ENCODE results near the gene CCDC91.

The CCDC91 gene

DNA sequence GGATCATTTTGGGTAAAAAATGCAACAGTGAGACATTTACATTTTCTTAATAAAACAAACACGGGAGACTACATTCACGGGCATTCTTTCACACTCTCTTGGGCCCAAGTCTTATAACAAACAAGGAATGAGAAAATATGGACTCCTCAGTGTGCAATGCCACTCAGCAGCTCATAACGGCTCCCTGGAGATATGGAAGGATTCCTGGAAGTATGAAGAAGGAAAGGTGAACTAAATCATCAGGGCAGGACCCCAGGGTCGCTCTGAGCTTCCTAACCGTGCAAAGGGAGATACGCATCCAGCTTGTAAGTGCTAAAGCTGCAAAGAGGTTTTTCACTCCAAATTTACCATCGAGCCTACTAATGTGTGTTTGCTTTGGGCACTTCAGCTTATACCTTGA, 33.5 kb upstream of the CCDC91 start:
- TF ChIP-seq EZH2phosphoT487 (conservative IDR thresholded peaks at IDR 0.05; ENCODE audit: low read length), result no peak
- TF ChIP-seq, protein P1, sequence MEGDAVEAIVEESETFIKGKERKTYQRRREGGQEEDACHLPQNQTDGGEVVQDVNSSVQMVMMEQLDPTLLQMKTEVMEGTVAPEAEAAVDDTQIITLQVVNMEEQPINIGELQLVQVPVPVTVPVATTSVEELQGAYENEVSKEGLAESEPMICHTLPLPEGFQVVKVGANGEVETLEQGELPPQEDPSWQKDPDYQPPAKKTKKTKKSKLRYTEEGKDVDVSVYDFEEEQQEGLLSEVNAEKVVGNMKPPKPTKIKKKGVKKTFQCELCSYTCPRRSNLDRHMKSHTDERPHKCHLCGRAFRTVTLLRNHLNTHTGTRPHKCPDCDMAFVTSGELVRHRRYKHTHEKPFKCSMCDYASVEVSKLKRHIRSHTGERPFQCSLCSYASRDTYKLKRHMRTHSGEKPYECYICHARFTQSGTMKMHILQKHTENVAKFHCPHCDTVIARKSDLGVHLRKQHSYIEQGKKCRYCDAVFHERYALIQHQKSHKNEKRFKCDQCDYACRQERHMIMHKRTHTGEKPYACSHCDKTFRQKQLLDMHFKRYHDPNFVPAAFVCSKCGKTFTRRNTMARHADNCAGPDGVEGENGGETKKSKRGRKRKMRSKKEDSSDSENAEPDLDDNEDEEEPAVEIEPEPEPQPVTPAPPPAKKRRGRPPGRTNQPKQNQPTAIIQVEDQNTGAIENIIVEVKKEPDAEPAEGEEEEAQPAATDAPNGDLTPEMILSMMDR (IDR thresholded peaks at IDR 0.05; ENCODE audit: insufficient read depth, low read length, poor library complexity, severe bottlenecking), result no peak
- H3K27me3 ChIP-seq (ENCODE audit: low read length), result no peaks in the 10 kb centered on the region
- H3K27ac ChIP-seq (ENCODE audit: low read depth, low read length), result no peak overlapping the region
- H2AFZ ChIP-seq (ENCODE audit: low read depth, low read length, severe bottlenecking), result no peak overlapping the region
- no peaks in the 10 kb centered on the region for H4K20me1 ChIP-seq (ENCODE audit: low read depth, low read length)
- no peaks in the 10 kb centered on the region for H3K79me2 ChIP-seq (ENCODE audit: insufficient read depth, low read length)
- H3K4me3 ChIP-seq (ENCODE audit: insufficient read depth, low read length, poor library complexity, severe bottlenecking), result no peak overlapping the region
- no peak overlapping the region for H3K4me2 ChIP-seq (ENCODE audit: low read depth, low read length, poor library complexity, severe bottlenecking)
- no peaks in the 10 kb centered on the region for H3K9me3 ChIP-seq (ENCODE audit: insufficient read depth, low read length)
- H3K9me2 ChIP-seq (replicated peaks; ENCODE audit: insufficient read depth, low read length), result no peaks in the 10 kb centered on the region
- no peak overlapping the region for H3K9ac ChIP-seq (ENCODE audit: low read length)
- H3F3A ChIP-seq (ENCODE audit: insufficient read depth), result no peaks in the 10 kb centered on the region
- H3K36me3 ChIP-seq (ENCODE audit: low read length), result no peaks in the 10 kb centered on the region

DNA sequence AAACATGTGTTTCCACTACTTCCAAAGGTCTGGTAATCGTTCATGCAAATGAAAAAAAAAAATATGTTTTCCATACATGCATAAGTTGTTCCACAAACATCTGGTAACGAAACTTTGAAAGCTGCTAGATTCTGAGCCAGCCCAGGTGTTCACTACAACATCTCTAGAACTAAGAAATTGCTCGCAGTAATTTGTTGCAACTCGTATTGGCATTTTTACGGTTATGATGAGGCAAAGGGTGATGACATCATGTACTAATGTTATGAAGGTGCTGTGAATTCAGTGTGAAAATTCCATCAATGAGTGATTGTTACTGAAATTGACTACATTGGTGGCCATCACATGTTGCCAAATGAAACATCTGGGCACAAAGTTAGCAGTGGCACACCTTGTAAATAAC, 31.9 kb upstream of the CCDC91 start:
- no peak overlapping the region for H2AFZ ChIP-seq (ENCODE audit: low read depth, low read length, severe bottlenecking)
- H3K9me3 ChIP-seq (ENCODE audit: insufficient read depth, low read length), result no peaks in the 10 kb centered on the region
- no peaks in the 10 kb centered on the region for H3K79me2 ChIP-seq (ENCODE audit: insufficient read depth, low read length)
- no peak overlapping the region for H3K9ac ChIP-seq (ENCODE audit: low read length)
- no peak overlapping the region for H3K4me2 ChIP-seq (ENCODE audit: low read depth, low read length, poor library complexity, severe bottlenecking)
- H3K4me3 ChIP-seq (ENCODE audit: insufficient read depth, low read length, poor library complexity, severe bottlenecking), result no peak overlapping the region
- H4K20me1 ChIP-seq (ENCODE audit: low read depth, low read length), result no peaks in the 10 kb centered on the region
- no peaks in the 10 kb centered on the region for H3K27me3 ChIP-seq (ENCODE audit: low read length)
- H3K9me2 ChIP-seq (replicated peaks; ENCODE audit: insufficient read depth, low read length), result no peaks in the 10 kb centered on the region
- H3K36me3 ChIP-seq (ENCODE audit: low read length), result no peaks in the 10 kb centered on the region
- H3K27ac ChIP-seq (ENCODE audit: low read depth, low read length), result no peak overlapping the region
- TF ChIP-seq EZH2phosphoT487 (conservative IDR thresholded peaks at IDR 0.05; ENCODE audit: low read length), result no peak
- TF ChIP-seq, protein P1 (IDR thresholded peaks at IDR 0.05; ENCODE audit: insufficient read depth, low read length, poor library complexity, severe bottlenecking), result no peak
- H3F3A ChIP-seq (ENCODE audit: insufficient read depth), result no peaks in the 10 kb centered on the region

DNA sequence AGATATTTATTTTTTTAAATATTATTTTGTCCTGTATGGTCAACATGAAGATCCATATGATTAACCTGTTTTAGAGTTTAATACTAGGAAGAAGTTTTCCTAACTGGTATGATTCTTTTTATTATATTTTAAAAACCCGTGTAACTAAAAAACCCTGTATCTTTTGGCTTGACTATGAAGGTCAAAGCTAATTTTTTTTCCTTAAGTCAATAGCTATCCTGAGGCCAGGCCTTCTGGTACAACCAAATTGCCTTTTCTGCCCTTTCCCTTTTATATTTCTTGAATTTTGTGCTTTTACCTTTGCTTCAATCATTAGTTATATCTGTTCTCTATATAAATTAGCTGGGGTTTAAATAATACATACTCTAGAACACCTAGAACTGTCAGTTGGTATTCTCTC, 30.6 kb upstream of the CCDC91 start:
- H3K9ac ChIP-seq (ENCODE audit: low read length), result no peak overlapping the region
- no peak overlapping the region for H3K4me3 ChIP-seq (ENCODE audit: insufficient read depth, low read length, poor library complexity, severe bottlenecking)
- no peaks in the 10 kb centered on the region for H4K20me1 ChIP-seq (ENCODE audit: low read depth, low read length)
- no peaks in the 10 kb centered on the region for H3F3A ChIP-seq (ENCODE audit: insufficient read depth)
- H3K36me3 ChIP-seq (ENCODE audit: low read length), result no peaks in the 10 kb centered on the region
- no peaks in the 10 kb centered on the region for H3K79me2 ChIP-seq (ENCODE audit: insufficient read depth, low read length)
- H3K9me2 ChIP-seq (replicated peaks; ENCODE audit: insufficient read depth, low read length), result no peaks in the 10 kb centered on the region
- no peak overlapping the region for H3K4me2 ChIP-seq (ENCODE audit: low read depth, low read length, poor library complexity, severe bottlenecking)
- TF ChIP-seq, protein P1 (IDR thresholded peaks at IDR 0.05; ENCODE audit: insufficient read depth, low read length, poor library complexity, severe bottlenecking), result no peak
- no peak for TF ChIP-seq EZH2phosphoT487 (conservative IDR thresholded peaks at IDR 0.05; ENCODE audit: low read length)
- H2AFZ ChIP-seq (ENCODE audit: low read depth, low read length, severe bottlenecking), result no peak overlapping the region
- H3K9me3 ChIP-seq (ENCODE audit: insufficient read depth, low read length), result no peaks in the 10 kb centered on the region
- no peaks in the 10 kb centered on the region for H3K27me3 ChIP-seq (ENCODE audit: low read length)
- H3K27ac ChIP-seq (ENCODE audit: low read depth, low read length), result no peak overlapping the region

All from SU-DHL-6 (cell line).